ENCODE measurements around the gene PIK3C2G. TPM values are rescaled to one million over a fixed set of nuclear protein-coding genes. Genes with fewer than 3 reads are reported as not detected.
"Not testable (repeated sequence)": the region's sequence is repeated elsewhere in the genome, so short reads cannot be mapped to it uniquely, and the experiment has no call there.

The PIK3C2G gene, protein sequence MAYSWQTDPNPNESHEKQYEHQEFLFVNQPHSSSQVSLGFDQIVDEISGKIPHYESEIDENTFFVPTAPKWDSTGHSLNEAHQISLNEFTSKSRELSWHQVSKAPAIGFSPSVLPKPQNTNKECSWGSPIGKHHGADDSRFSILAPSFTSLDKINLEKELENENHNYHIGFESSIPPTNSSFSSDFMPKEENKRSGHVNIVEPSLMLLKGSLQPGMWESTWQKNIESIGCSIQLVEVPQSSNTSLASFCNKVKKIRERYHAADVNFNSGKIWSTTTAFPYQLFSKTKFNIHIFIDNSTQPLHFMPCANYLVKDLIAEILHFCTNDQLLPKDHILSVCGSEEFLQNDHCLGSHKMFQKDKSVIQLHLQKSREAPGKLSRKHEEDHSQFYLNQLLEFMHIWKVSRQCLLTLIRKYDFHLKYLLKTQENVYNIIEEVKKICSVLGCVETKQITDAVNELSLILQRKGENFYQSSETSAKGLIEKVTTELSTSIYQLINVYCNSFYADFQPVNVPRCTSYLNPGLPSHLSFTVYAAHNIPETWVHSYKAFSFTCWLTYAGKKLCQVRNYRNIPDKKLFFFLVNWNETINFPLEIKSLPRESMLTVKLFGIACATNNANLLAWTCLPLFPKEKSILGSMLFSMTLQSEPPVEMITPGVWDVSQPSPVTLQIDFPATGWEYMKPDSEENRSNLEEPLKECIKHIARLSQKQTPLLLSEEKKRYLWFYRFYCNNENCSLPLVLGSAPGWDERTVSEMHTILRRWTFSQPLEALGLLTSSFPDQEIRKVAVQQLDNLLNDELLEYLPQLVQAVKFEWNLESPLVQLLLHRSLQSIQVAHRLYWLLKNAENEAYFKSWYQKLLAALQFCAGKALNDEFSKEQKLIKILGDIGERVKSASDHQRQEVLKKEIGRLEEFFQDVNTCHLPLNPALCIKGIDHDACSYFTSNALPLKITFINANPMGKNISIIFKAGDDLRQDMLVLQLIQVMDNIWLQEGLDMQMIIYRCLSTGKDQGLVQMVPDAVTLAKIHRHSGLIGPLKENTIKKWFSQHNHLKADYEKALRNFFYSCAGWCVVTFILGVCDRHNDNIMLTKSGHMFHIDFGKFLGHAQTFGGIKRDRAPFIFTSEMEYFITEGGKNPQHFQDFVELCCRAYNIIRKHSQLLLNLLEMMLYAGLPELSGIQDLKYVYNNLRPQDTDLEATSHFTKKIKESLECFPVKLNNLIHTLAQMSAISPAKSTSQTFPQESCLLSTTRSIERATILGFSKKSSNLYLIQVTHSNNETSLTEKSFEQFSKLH (N-terminal part only)
- total RNA-seq, result not detected

- H3K4me3 Mint-ChIP-seq, result no peak within 1 kb of the TSS
- H3K4me1 Mint-ChIP-seq, result no peaks in the 10 kb centered on the region
- no peaks in the 10 kb centered on the region for H3K9me3 Mint-ChIP-seq
- DNase-seq, result no peak
- POLR2A ChIA-PET, result no interaction called here
- H3K27me3 Mint-ChIP-seq, result no peaks in the 10 kb centered on the region
- CTCF ChIA-PET, result interaction anchor here (1.4 kb wide), 1 partner anchor 11 kb away, joined by 6 read pairs; no protein-coding TSS in a partner anchor
- no peak within 1 kb of the TSS for H3K27ac Mint-ChIP-seq
- no peaks in the 10 kb centered on the region for H3K36me3 Mint-ChIP-seq (ENCODE audit: low read depth)
Observed at GRCh38 chr12:18261273-18261672, at the start of gene PIK3C2G. Gene PIK3C2G (plus strand): TSS chr12:18261518. CDS start chr12:18282082, 20,564 bp downstream.

DNA sequence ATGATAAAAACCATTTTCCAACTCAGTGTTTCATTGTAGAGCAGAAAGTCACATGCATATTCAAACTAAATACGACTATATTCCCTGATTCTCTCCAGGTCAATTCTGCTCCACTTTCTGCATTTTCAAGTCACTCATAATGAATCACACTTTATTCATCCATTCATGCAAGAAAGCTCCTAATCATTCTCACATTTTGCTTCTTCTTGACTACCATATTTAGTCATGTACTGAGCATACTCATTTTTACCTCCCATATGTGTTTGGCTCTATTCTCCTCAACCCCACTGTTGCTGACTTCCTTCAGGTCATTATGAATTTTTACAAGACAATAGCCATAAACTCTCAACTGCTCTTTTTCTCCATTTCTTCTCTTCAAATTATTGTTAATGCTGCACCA is 43.4 kb upstream of the PIK3C2G start:
- H3K9me3 Mint-ChIP-seq, result no peaks in the 10 kb centered on the region
- no peaks in the 10 kb centered on the region for H3K36me3 Mint-ChIP-seq (ENCODE audit: low read depth)
- no peak for DNase-seq
- H3K27ac Mint-ChIP-seq, result no peak overlapping the region
- CTCF ChIA-PET, result no interaction called here
- POLR2A ChIA-PET, result no interaction called here
- H3K4me3 Mint-ChIP-seq, result no peak overlapping the region
- H3K27me3 Mint-ChIP-seq, result no peaks in the 10 kb centered on the region
- no peaks in the 10 kb centered on the region for H3K4me1 Mint-ChIP-seq

DNA sequence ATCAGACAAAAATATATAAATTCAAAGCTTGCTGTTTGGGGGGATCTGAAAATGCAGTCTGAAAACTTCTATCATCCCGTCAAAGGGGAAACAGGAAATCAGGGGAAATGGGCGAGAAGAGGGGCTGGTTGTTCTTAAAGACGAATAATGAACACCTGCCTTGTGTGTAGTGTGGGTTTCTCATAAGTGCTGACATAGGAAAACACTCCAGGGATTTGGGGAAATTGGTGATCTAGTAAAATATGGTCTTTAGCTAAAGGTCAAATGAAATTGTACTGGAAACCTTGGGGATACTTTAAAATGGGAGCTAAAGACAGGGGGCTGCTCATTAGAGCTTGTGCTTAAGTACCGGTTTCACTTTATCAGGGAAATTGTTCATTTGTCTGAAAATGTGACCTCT is 39.6 kb upstream of the PIK3C2G start:
- Mint-ChIP-seq H3K36me3 (ENCODE audit: low read depth) (no peaks in the 10 kb centered on the region), H3K4me1 (no peaks in the 10 kb centered on the region), H3K27ac (no peak overlapping the region), H3K9me3 (no peaks in the 10 kb centered on the region), H3K4me3 (no peak overlapping the region), H3K27me3 (no peaks in the 10 kb centered on the region)
- ChIA-PET POLR2A (no interaction called here), CTCF (no interaction called here)
- DNase-seq, result no peak

DNA sequence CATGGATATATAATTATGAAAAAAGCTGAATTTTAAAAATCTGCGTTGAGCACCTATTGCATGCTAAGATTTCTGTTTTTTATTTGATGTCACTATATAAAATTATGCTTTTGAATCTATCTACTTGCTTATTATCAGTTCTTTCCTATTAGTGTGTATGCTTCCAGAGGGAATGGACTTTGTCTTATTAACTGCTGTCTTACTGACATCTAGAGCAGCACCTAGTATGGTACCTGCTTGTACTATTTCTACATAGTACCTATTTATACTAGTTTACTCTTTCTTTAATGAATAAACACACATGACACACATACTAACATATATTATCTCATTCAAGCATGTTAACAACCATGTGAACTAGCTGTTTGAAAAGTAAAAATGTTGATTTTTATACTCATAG is 38.6 kb upstream of the PIK3C2G start:
- Mint-ChIP-seq H3K27ac (no peak overlapping the region), H3K9me3 (no peaks in the 10 kb centered on the region), H3K4me1 (no peaks in the 10 kb centered on the region), H3K27me3 (no peaks in the 10 kb centered on the region), H3K36me3 (ENCODE audit: low read depth) (no peaks in the 10 kb centered on the region), H3K4me3 (no peak overlapping the region)
- DNase-seq, result no peak
- CTCF ChIA-PET, result interaction anchor here (1.0 kb wide), 1 partner anchor 57 kb away, joined by 3 read pairs; no protein-coding TSS in a partner anchor
- POLR2A ChIA-PET, result no interaction called here

GRCh38 chr12:18224745-18225144 is 36.6 kb upstream of the PIK3C2G start:
- CTCF ChIA-PET, result no interaction called here
- no peak overlapping the region for H3K4me3 Mint-ChIP-seq
- no peaks in the 10 kb centered on the region for H3K27me3 Mint-ChIP-seq
- H3K27ac Mint-ChIP-seq, result no peak overlapping the region
- no peak for DNase-seq
- POLR2A ChIA-PET, result no interaction called here
- no peaks in the 10 kb centered on the region for H3K36me3 Mint-ChIP-seq (ENCODE audit: low read depth)
- H3K4me1 Mint-ChIP-seq, result no peaks in the 10 kb centered on the region
- no peaks in the 10 kb centered on the region for H3K9me3 Mint-ChIP-seq

DNA sequence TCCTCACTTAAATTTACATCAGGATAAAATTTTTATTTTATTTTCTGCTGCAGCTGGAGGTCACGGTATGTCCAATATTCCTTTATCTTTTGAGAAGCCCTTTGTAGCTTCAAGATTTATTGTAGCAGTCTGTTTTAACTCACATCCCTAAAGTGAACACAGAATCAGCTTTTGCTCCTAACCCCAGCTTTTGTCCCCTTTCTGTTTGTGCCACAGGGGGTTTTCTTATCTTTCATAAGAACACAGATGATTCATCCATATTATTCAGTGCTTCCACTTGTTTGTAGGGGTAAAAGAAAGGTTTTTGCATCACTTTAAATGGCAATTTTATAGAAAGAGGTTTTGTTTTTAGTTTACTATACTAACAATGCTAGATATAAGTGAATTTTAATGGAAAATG is 21.8 kb upstream of the PIK3C2G start:
- peaks cover 5% of the 10 kb centered on the region for H3K9me3 Mint-ChIP-seq
- CTCF ChIA-PET, result no interaction called here
- H3K4me3 Mint-ChIP-seq, result no peak overlapping the region
- H3K4me1 Mint-ChIP-seq, result no peaks in the 10 kb centered on the region
- POLR2A ChIA-PET, result no interaction called here
- H3K27me3 Mint-ChIP-seq, result no peaks in the 10 kb centered on the region
- DNase-seq, result no peak
- no peaks in the 10 kb centered on the region for H3K36me3 Mint-ChIP-seq (ENCODE audit: low read depth)
- no peak overlapping the region for H3K27ac Mint-ChIP-seq

DNA sequence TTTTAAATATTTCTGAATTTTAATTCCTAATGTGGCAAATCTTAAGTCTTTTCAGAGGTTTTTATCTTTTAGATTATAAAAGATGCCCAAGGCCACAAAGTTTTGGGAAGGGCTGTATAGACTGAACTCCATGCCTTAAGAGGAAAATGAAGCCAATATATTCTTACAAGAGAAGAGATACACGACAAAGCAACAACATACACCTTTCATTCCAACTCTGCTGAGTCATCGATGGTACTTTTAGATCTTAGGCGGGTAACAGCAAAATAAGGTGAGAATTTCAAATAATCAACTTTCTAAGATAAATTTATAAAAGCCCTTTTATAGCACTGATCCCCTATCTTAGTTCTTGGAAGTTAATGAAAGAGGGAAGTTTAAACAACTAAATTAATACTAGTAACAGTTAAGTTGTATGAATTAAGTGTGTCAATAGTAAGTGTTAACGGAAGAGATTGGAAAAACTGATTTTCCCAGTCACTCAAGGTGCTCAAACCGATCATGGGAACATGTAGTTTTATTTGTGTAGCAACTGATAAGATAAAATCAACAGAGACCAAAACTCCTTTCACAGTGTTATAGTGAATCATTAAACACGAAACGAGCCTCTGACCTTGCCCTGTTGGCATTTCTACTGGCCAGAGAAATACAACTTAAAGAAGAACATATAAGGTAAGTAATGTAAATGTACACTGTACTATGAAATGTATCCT is 18.8 kb upstream of the PIK3C2G start:
- Mint-ChIP-seq H3K9me3 (no peaks in the 10 kb centered on the region), H3K36me3 (ENCODE audit: low read depth) (no peaks in the 10 kb centered on the region), H3K4me3 (no peak overlapping the region), H3K27me3 (no peaks in the 10 kb centered on the region), H3K27ac (no peak overlapping the region), H3K4me1 (no peaks in the 10 kb centered on the region)
- ChIA-PET CTCF (no interaction called here), POLR2A (no interaction called here)
- no peak for DNase-seq

DNA sequence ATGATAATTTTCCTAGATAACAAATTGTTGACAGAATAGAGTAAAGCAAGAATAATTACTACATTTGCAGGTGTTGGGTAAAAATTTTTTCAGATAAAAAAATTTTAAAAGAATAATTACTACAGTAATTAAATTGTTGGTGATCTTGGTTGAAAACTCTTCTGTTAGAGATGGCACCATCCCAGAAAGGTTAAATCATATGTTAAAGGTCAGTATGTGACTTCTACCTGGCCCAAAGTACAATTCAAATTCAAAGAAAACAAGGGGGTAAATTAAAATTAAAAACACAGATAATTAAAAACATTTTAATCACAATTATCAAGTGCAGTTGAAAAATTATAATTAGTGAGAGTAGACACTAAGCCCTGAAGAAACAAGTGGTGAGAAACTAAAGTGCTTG is 18.1 kb upstream of the PIK3C2G start:
- CTCF ChIA-PET, result no interaction called here
- no peaks in the 10 kb centered on the region for H3K36me3 Mint-ChIP-seq (ENCODE audit: low read depth)
- DNase-seq, result no peak
- POLR2A ChIA-PET, result no interaction called here
- H3K27ac Mint-ChIP-seq, result no peak overlapping the region
- H3K27me3 Mint-ChIP-seq, result no peaks in the 10 kb centered on the region
- no peaks in the 10 kb centered on the region for H3K9me3 Mint-ChIP-seq
- no peaks in the 10 kb centered on the region for H3K4me1 Mint-ChIP-seq
- no peak overlapping the region for H3K4me3 Mint-ChIP-seq

- H3K27me3 Mint-ChIP-seq, result no peaks in the 10 kb centered on the region
- ChIA-PET POLR2A (no interaction called here), CTCF (interaction anchor here (1.1 kb wide), 1 partner anchor 23 kb away, joined by 3 read pairs; no protein-coding TSS in a partner anchor)
- no peak for DNase-seq
- H3K4me1 Mint-ChIP-seq, result no peaks in the 10 kb centered on the region
- H3K27ac Mint-ChIP-seq, result no peak overlapping the region
- H3K36me3 Mint-ChIP-seq (ENCODE audit: low read depth), result no peaks in the 10 kb centered on the region
- H3K9me3 Mint-ChIP-seq, result no peaks in the 10 kb centered on the region
- no peak overlapping the region for H3K4me3 Mint-ChIP-seq
Observed at GRCh38 chr12:18246066-18246465, 15.3 kb upstream of the PIK3C2G start.

DNA sequence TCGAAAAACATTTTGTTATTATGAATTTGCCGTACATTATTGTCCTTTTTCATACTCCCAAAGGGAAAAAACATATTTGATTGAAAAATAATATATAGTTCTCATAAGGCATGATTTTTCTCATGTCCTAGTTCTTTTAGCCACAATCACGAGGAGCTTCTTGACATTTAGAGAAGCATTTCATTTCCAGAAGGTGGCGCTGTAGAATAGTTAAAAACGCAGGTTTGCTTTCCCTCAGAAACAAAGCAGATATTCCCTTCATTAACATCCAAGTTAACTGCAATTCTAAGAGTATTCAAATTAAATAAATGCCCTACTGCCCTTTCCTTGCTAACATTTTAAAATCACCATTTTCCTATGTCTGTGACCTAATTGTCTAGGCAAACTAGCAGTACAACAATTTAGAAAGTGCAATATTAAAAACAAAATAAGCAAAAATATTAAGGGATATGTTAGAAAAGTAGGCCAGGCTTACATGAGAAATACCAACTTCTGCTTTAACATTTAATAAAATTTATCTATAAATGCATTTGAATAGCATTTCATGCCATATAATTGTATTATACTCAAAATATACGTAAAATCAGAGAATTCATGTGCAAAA is 10.9 kb upstream of the PIK3C2G start:
- ChIA-PET CTCF (interaction anchor here (1.2 to 1.3 kb wide), 2 partner anchors 12 to 13 kb away, joined by 3 to 6 read pairs; partner anchors contain the start of gene PIK3C2G), POLR2A (no interaction called here)
- H3K4me3 Mint-ChIP-seq, result no peak overlapping the region
- no peaks in the 10 kb centered on the region for H3K9me3 Mint-ChIP-seq
- no peaks in the 10 kb centered on the region for H3K36me3 Mint-ChIP-seq (ENCODE audit: low read depth)
- no peaks in the 10 kb centered on the region for H3K4me1 Mint-ChIP-seq
- no peak overlapping the region for H3K27ac Mint-ChIP-seq
- no peak for DNase-seq
- H3K27me3 Mint-ChIP-seq, result no peaks in the 10 kb centered on the region

- H3K36me3 Mint-ChIP-seq (ENCODE audit: low read depth), result no peaks in the 10 kb centered on the region
Observed at GRCh38 chr12:18254081-18254480, 7.2 kb upstream of the PIK3C2G start.

DNA sequence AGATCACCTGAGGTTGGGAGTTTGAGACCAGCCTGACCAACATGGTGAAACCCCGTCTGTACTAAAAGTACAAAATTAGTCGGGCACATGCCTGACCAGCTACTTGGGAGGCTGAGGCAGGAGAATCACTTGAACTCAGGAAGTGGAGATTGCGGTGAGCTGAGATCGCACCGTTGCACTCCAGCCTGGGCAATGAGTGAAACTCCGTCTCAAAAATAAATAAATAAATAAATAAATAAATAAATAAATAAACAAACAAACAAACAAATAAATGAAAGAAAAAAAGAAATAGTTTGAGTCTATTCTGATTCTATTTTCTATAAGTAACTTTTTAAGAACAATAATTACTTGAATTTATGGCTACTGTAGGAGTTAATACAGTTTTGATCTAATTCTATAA is 6.3 kb upstream of the PIK3C2G start:
- DNase-seq; H3K4me3 Mint-ChIP-seq; H3K4me1 Mint-ChIP-seq; H3K36me3 Mint-ChIP-seq (ENCODE audit: low read depth); POLR2A ChIA-PET; CTCF ChIA-PET; H3K9me3 Mint-ChIP-seq; H3K27ac Mint-ChIP-seq; H3K27me3 Mint-ChIP-seq: not testable (repeated sequence)

More at GRCh38 chr12:18254081-18254480, 7.2 kb upstream of the PIK3C2G start:
- no peaks in the 10 kb centered on the region for H3K4me1 Mint-ChIP-seq
- H3K27me3 Mint-ChIP-seq, result no peaks in the 10 kb centered on the region
- H3K4me3 Mint-ChIP-seq, result no peak overlapping the region
- ChIA-PET CTCF (no interaction called here), POLR2A (no interaction called here)
- H3K9me3 Mint-ChIP-seq, result no peaks in the 10 kb centered on the region
- DNase-seq, result no peak
- no peak overlapping the region for H3K27ac Mint-ChIP-seq
